Heart left ventricle (tissue), 16 donors: Measurements from ENCODE around the gene SSR4. TPM values are rescaled to one million over a fixed set of nuclear protein-coding genes. Genes with fewer than 3 reads are reported as not detected.

Experiments
- ATAC-seq, 4 donors: fragments of 200-7000 bp; cut with Tn5 transposase; one replicate each; pipeline ENCODE4 v1.9.1; 2020 to 2022; ENCODE audit warnings: moderate library complexity in 4 of 4, mild to moderate bottlenecking in 3 of 4, moderate number of reproducible peaks in 1 of 4
- DNase-seq, 5 donors: peaks; one replicate each; pipeline ENCODE4 v3.0.0-alpha.2; 2020
- H3K27ac ChIP-seq, 12 donors: fragments of 200-600 bp; sonication (generic) in 4 of 12; one replicate each; pipeline versions ENCODE4 v1.5.0 to v1.8.0; 2016 to 2022; ENCODE audit warnings: mild to moderate bottlenecking in 2 of 12
- H3K27me3 ChIP-seq, 9 donors: fragments of 200-600 bp; sonication (generic) in 2 of 9; one replicate each; pipeline versions ENCODE4 v1.5.1 to v1.8.0; 2016 to 2022; ENCODE audit warnings: mild to moderate bottlenecking in 3 of 9
- H3K36me3 ChIP-seq, 9 donors: fragments of 200-600 bp; sonication (generic) in 2 of 9; one replicate each; pipeline versions ENCODE4 v1.5.0 to v1.8.0; 2018 to 2022; ENCODE audit warnings: mild to moderate bottlenecking in 2 of 9
- H3K4me1 ChIP-seq, 12 donors: fragments of 200-600 bp; sonication (generic) in 4 of 12; one replicate each; pipeline versions ENCODE4 v1.5.0 to v1.8.0; 2016 to 2022; ENCODE audit warnings: mild to moderate bottlenecking in 3 of 12
- H3K4me3 ChIP-seq, 12 donors: fragments of 200-600 bp; sonication (generic) in 4 of 12; one replicate each; pipeline versions ENCODE4 v1.5.0 to v1.8.0; 2017 to 2022; ENCODE audit warnings: mild to moderate bottlenecking in 9 of 12, moderate library complexity in 4 of 12
- H3K9me3 ChIP-seq, 12 donors: fragments of 200-600 bp; sonication (generic) in 4 of 12; one replicate each; pipeline versions ENCODE4 v1.5.0 to v1.8.0; 2016 to 2022; ENCODE audit warnings: mild to moderate bottlenecking in 1 of 12
- CTCF ChIP-seq, 12 donors: fragments of 200-600 bp; sonication (generic) in 4 of 12; IDR thresholded peaks; one replicate each; pipeline versions ENCODE4 v1.5.0 to v1.8.0; 2018 to 2022; ENCODE audit warnings: antibody characterized with exemption in 12 of 12, mild to moderate bottlenecking in 5 of 12
- POLR2A ChIP-seq, 2 donors: fragments of 450-650 bp; IDR thresholded peaks; one replicate each; pipeline ENCODE4 v1.6.1; 2017; ENCODE audit warnings: antibody characterized with exemption in 2 of 2, mild to moderate bottlenecking in 2 of 2, moderate library complexity in 2 of 2
- WGBS, 4 donors: extraction: QIAGEN DNeasy Blood & Tissue Kit in 2 of 4; methylation state at CpG; one replicate each; pipeline versions ENCODE4 v1.1.5 to v1.1.7; 2013 to 2018; 5-methylcytosine and 5-hydroxymethylcytosine counted together
- intact Hi-C, 10 donors: fragments of 100-400 bp; cut with DNase I; formaldehyde crosslinking; loops; one replicate each; pipeline versions ENCODE4 v1.11.1 to v1.14.2; 2022
- polyA plus RNA-seq, 2 donors: library from polyadenylated mRNA; stranded (reverse); fragments of 200-250 nt; gene quantifications; one replicate each; pipeline ENCODE4 v1.2.3, GENCODE V29; 2013
- total RNA-seq, 9 donors: library from RNA; depleted of rRNA in 2 of 9; stranded (reverse); fragments of >200 nt in 2 of 9; fragmentation: NEBNext Ultra II Directional in 3 of 9; extraction: Animal tissue kit (Norgen Biotek cat#: 25700) in 3 of 9; gene quantifications; one replicate each; pipeline versions ENCODE4 v1.1.0 to v1.2.4, GENCODE V29; 2016 to 2023
- donor health status: ischemic (EF 13 %, LVEDD 7.1; RV severe dilation, severe dysfunction).
- donor health status: healthy with polysubstance abuse.
- donor health status: DM: no; HTN: yes; CAD: no.
- donor health status: DM: no; HTN: no; CAD: no.
- donor health status: ischemic (EF 25% LVEDD 6.9; RV normal size, moderate dysfunction).
- donor health status: ischemic (EF 25% LVEDD 5.7; RV mildly dilated, moderate dysfunction).
- donor health status: healthy.
- donor health status: DM: yes; HTN: yes; CAD: no.
- donor health status: ischemic (EF 35%, LVEDD 5.7; RV mildly dilated, moderate dysfunction).
- donor health status: nonischemic (EF 11% LVEDD 7.7; RV severe dilation, severe dysfunction).
- donor health status: DM: yes; HTN: yes; CAD: no.
- donor health status: PGD.
- donor health status: ischemic (EF 29% LVEDD 5.4; RV normal size, mild dysfunction).
- donor health status: nonischemic (EF 23%, LVEDD 6.1; RV moderate dilation, normal function).

SSR4 gene
- total and polyA plus RNA-seq, 11 donors: 119 to 307 (median 160) TPM

- ATAC-seq (no peak), DNase-seq (peak in 2 of 5 donors; percentile 13 to 19)
- Histone ChIP-seq H3K27me3 (no peaks in the 10 kb centered on the region), H3K36me3 (no peaks in the 10 kb centered on the region), H3K27ac (no peak overlapping the region), H3K4me1 (peaks cover 0 to 15% (median 3%) of the 10 kb centered on the region in 12 donors), H3K4me3 (no peak overlapping the region), H3K9me3 (no peaks in the 10 kb centered on the region)
- intact Hi-C loops: no loop called here
- TF ChIP-seq POLR2A (IDR thresholded peaks at IDR 0.05): no peak
- WGBS, 4 donors: 85 to 92% (median 87%) methylated on average over 18 to 25 of the region's 25 CpGs
Measured at GRCh38 chrX:153769865-153770600, 24.4 kb upstream of the SSR4 start.

GRCh38 chrX:153770601-153771414, 23.7 kb upstream of the SSR4 start:
- Histone ChIP-seq H3K4me3 (no peak overlapping the region), H3K9me3 (no peaks in the 10 kb centered on the region), H3K36me3 (no peaks in the 10 kb centered on the region), H3K4me1 (peaks cover 0 to 7% (median 0%) of the 10 kb centered on the region in 12 donors), H3K27me3 (no peaks in the 10 kb centered on the region), H3K27ac (no peak overlapping the region)
- intact Hi-C loops: no loop called here
- ATAC-seq (no peak), DNase-seq (peak in 1 of 5 donors; percentile 7)
- TF ChIP-seq CTCF (IDR thresholded peaks at IDR 0.05) (no peak), POLR2A (IDR thresholded peaks at IDR 0.05) (no peak)
- 77 to 95% (median 86%) methylated on average over 7 to 18 of the region's 18 CpGs for WGBS, 4 donors

- intact Hi-C loops: no loop called here
- Histone ChIP-seq H3K36me3 (no peaks in the 10 kb centered on the region), H3K4me1 (no peaks in the 10 kb centered on the region), H3K9me3 (no peaks in the 10 kb centered on the region), H3K4me3 (no peak overlapping the region), H3K27me3 (no peaks in the 10 kb centered on the region), H3K27ac (no peak overlapping the region)
- ATAC-seq: no peak
- DNase-seq: peak in 1 of 5 donors; percentile 13
- TF ChIP-seq CTCF (IDR thresholded peaks at IDR 0.05) (no peak), POLR2A (IDR thresholded peaks at IDR 0.05) (no peak)
- 80 to 95% (median 88%) methylated on average over 19 to 37 of the region's 37 CpGs for WGBS, 4 donors
Measured at GRCh38 chrX:153771415-153772315, 22.8 kb upstream of the SSR4 start.

- WGBS, 4 donors: 79 to 91% (median 86%) methylated on average over 9 to 21 of the region's 21 CpGs
Measured at GRCh38 chrX:153772316-153773217, 21.9 kb upstream of the SSR4 start.

More at GRCh38 chrX:153772316-153773217, 21.9 kb upstream of the SSR4 start:
- Histone ChIP-seq H3K9me3 (no peaks in the 10 kb centered on the region), H3K4me3 (no peak overlapping the region), H3K4me1 (no peaks in the 10 kb centered on the region), H3K36me3 (no peaks in the 10 kb centered on the region), H3K27me3 (peaks cover 0 to 1% (median 0%) of the 10 kb centered on the region in 9 donors), H3K27ac (no peak overlapping the region)
- intact Hi-C loops: no loop called here
- peak in 2 of 5 donors; percentile 3 to 16 for DNase-seq
- TF ChIP-seq CTCF (IDR thresholded peaks at IDR 0.05): no peak
- TF ChIP-seq POLR2A (IDR thresholded peaks at IDR 0.05): no peak
- ATAC-seq: no peak
